Skeletal muscle satellite cell (primary cell): ENCODE measurements around the gene SMOC2.

Source experiments
- H3K27me3 ChIP-seq: 2 replicates; pipeline ENCODE4 v1.7.0; 2013; ENCODE audit warnings: low read length; ENCODE audit not compliant: control insufficient read depth, insufficient read depth
- H3K36me3 ChIP-seq: 2 replicates; pipeline ENCODE4 v1.7.0; 2013; ENCODE audit warnings: mild to moderate bottlenecking, control low read depth, low read length; ENCODE audit not compliant: insufficient read depth
- H3K4me1 ChIP-seq: 2 replicates; pipeline ENCODE4 v1.7.0; 2013; ENCODE audit warnings: low read length; ENCODE audit not compliant: control insufficient read depth, insufficient read depth
- H3K4me2 ChIP-seq: 2 replicates; pipeline ENCODE4 v1.7.0; 2013; ENCODE audit warnings: mild to moderate bottlenecking, low read length
- H3K4me3 ChIP-seq: 2 replicates; pipeline ENCODE4 v1.7.0; 2013; ENCODE audit warnings: low read length
- H3K9ac ChIP-seq: 2 replicates; pipeline ENCODE4 v1.7.0; 2013; ENCODE audit warnings: mild to moderate bottlenecking, low read depth, low read length, moderate library complexity
- H3K9me3 ChIP-seq: replicated peaks from 2 replicates; pipeline ENCODE4 v1.7.0; 2013; ENCODE audit warnings: mild to moderate bottlenecking, control low read depth, low read length

Gene SMOC2

DNA sequence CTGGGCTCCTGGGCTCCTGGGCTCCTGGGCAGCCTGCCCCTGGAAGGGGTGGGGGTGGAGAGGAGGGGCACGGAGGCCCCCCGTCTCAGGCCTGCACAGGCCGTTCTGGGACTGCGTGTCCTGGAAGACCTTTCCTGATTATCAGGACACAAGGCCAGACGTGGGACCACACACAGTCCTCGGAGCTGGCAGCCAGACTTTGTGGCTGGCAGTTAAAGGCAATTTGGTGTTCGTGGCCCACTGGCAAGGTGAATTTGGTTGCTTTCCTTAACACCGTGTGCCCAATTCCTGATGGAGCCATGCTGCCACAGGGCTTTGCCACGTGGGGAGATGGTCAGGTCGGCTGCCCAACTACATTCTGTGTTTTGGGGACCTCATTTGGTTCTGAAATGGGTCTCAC is 113.5 kb downstream of the SMOC2 start:
- Histone ChIP-seq H3K9me3 (peaks cover 5% of the 10 kb centered on the region), H3K4me2 (no peak overlapping the region), H3K36me3 (no peaks in the 10 kb centered on the region), H3K4me1 (no peaks in the 10 kb centered on the region), H3K27me3 (no peaks in the 10 kb centered on the region), H3K9ac (no peak overlapping the region), H3K4me3 (no peak overlapping the region)

DNA sequence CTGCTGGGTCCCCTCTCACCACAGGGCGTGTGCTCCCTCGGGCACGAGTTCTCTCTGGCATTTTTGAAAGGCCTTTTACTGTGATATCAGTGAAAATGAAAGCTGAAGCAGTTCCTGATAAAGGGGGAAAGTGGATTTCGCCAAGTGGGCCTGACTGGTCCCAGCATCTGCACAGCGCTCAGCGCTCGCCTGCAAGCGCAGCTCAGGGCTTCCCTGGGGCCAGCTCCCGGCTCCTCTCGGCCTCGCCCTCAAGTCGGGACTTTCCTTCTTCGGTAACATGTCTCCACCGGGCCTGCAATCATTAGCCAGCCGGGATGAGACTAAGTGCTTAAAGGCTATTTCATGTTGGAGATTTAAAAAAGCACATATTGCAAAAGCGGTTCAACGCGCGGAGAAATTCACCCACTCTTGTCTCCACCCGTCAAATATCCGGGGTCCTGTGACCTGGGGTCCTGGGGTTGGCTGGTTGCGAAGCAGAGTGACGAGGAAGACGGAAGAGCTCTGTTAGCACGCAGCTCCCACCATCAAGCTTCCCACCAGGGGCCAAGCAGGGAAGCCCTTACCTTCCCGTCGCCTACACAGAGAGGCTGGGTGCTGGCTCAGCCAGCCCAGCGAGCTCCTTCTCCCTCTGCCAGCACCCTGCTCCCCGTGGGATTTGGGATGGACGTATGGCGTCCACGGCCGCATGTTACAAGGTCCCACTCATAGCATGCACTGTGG is 114.1 kb downstream of the SMOC2 start:
- no peak overlapping the region for H3K9ac ChIP-seq
- H3K36me3 ChIP-seq: no peaks in the 10 kb centered on the region
- no peaks in the 10 kb centered on the region for H3K4me1 ChIP-seq
- H3K27me3 ChIP-seq: no peaks in the 10 kb centered on the region
- H3K9me3 ChIP-seq: peaks cover 5% of the 10 kb centered on the region
- no peak overlapping the region for H3K4me2 ChIP-seq
- no peak overlapping the region for H3K4me3 ChIP-seq

DNA sequence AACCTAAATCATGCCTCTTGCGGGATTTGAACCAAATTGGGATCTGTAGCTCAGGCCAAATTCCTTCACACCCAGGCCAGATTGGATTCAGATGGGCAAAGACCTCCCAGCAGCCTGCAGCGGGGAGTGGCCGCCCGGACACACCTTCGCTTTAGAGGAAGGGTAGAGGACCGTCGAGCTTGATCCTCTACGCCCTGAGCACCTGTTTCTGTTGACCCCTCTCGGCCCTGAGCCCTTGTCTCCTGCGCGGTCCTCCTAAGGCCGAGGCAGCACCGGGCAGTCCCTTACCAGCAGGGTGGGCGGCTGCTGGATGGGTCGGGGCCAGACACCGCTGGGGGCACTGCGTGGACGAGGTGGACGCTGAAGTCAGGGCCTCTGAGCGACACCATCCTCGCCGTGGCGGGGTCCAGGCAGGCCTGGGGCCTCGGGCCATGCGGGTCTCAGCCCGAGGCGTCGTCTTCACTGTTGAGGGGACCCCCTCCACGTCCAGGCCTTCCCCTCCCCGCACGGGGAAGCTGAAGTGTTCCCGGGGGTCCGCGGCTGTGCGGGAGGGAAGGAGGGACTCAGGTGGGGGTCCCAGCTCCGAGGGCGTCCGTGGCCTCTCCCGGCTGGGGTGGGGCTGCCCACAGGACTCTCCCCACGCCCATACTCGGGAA is 114.8 kb downstream of the SMOC2 start:
- H3K4me1 ChIP-seq: no peaks in the 10 kb centered on the region
- no peaks in the 10 kb centered on the region for H3K36me3 ChIP-seq
- peaks cover 5% of the 10 kb centered on the region for H3K9me3 ChIP-seq
- H3K4me2 ChIP-seq: no peak overlapping the region
- H3K4me3 ChIP-seq: no peak overlapping the region
- H3K27me3 ChIP-seq: no peaks in the 10 kb centered on the region
- no peak overlapping the region for H3K9ac ChIP-seq

DNA sequence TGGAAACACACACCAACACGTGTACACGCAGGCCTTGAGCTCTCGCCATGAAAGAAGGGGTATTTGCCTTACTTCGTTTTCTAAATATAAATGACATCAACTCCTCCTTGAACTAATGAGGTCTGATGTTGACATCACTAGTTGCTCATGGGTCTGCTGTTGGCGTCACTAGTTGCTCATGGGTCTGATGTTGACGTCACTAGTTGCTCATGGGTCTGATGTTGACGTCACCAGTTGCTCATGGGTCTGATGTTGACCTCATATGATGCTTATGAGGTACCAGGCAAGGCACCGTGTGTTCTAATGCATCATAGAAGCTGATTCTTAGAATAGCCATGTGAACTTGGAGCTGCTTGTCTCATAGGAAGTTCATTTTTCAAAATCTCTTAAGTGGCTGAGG is 116.5 kb downstream of the SMOC2 start:
- Histone ChIP-seq H3K36me3 (no peaks in the 10 kb centered on the region), H3K4me3 (no peak overlapping the region), H3K9ac (no peak overlapping the region), H3K4me1 (no peaks in the 10 kb centered on the region), H3K9me3 (peaks cover 7% of the 10 kb centered on the region), H3K4me2 (no peak overlapping the region), H3K27me3 (no peaks in the 10 kb centered on the region)

DNA sequence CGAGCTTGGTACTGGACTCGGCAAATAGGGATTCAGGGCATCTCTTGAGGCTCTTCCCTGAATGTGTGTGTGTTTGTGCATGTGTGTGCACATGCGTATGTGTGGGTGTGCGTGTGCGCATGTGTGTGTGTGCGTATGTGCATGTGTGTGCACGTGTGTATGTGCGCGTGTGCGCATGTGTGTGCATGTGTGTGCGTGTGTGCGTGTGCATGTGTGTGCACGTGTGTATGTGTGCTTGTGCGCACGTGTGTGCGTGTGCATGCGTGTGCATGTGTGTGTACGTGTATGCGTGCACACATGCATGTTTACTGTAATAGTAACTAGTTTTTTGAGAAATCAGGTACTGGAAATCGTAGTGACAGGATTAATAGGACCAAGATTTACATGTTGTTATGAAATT is 117.7 kb downstream of the SMOC2 start:
- no peak overlapping the region for H3K4me2 ChIP-seq
- no peak overlapping the region for H3K4me3 ChIP-seq
- H3K9ac ChIP-seq: no peak overlapping the region
- H3K27me3 ChIP-seq: no peaks in the 10 kb centered on the region
- no peaks in the 10 kb centered on the region for H3K4me1 ChIP-seq
- no peaks in the 10 kb centered on the region for H3K36me3 ChIP-seq
- peaks cover 12% of the 10 kb centered on the region for H3K9me3 ChIP-seq

DNA sequence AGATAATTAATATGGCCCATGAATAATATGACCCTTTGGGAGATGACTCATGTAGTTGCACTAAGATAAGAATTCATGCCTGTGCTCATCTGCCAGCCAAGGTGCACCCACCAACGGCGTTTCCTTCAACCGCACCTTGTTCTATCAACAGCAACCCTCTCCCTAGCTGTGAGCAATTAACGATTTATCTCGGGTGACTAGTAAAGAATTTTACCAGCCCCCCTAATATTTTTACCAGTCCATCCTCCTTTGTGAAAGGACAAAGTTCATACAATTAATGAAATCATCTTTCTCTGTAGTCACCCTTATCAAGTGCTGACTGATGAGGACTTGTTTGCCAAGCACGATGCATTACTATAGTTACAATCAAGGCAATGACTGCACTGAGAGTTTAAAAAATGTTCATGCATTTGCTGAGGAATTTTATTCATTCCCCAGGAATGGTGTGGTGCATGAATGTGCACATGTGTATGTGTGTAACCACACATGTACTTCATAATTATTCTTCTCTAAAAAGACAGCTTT is 118.7 kb downstream of the SMOC2 start:
- no peaks in the 10 kb centered on the region for H3K27me3 ChIP-seq
- H3K4me3 ChIP-seq: no peak overlapping the region
- H3K4me1 ChIP-seq: no peaks in the 10 kb centered on the region
- no peak overlapping the region for H3K9ac ChIP-seq
- H3K4me2 ChIP-seq: no peak overlapping the region
- no peaks in the 10 kb centered on the region for H3K36me3 ChIP-seq
- peaks cover 12% of the 10 kb centered on the region for H3K9me3 ChIP-seq

DNA sequence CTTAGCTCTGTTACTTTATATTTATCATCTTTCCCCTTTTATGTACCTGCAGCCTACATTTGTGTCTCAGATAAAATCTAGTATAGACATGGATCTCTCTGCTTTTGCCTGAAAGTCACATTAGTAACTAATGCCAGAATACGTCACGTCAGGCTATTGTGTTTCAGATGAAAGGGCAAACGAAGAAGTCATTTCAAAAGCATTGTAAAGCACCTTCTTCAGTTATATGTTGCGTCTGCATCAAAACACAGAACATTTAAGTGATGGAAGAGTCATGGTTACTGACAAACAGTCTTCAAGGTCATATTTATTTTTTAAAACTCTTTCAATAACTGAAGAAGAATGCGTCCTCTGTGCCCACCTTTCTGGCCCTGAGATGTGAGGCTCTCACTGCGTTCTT is 119.1 kb downstream of the SMOC2 start:
- H3K4me1 ChIP-seq: no peaks in the 10 kb centered on the region

DNA sequence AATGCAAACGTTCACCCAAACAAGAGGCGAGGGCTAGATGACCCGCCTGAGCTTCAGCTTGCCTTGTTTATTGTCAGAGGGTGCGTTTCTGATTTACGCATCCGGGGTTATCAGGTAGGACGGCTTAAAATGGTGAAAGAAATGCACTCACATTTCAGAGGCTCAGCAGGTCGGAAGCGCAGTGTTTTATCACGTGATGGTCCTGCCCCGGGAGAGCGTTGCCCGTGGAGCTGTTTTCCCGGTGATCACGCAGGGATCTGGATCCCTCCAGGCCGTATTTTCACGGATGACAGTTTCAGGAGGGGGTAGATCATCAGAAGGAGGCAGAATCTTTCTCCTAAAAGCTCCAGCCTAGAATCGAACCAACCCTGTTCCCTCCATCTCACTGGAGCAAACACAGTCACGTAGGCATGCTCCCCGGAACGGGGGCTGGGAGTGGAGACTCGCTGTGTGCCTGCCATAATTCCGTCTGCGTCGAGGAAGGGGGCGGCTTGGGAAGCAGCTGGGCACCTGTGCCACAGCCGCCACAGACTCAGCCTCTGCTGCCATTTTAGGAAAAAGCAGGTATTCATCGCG is 121.7 kb downstream of the SMOC2 start:
- H3K4me3 ChIP-seq: no peak overlapping the region
- H3K9me3 ChIP-seq: peaks cover 9% of the 10 kb centered on the region
- no peaks in the 10 kb centered on the region for H3K36me3 ChIP-seq
- no peaks in the 10 kb centered on the region for H3K4me1 ChIP-seq
- H3K4me2 ChIP-seq: no peak overlapping the region
- no peak overlapping the region for H3K9ac ChIP-seq
- no peaks in the 10 kb centered on the region for H3K27me3 ChIP-seq

More for the DNA sequence above, 119.1 kb downstream of the SMOC2 start:
- Histone ChIP-seq H3K27me3 (no peaks in the 10 kb centered on the region), H3K9ac (no peak overlapping the region), H3K4me3 (no peak overlapping the region), H3K4me2 (no peak overlapping the region), H3K36me3 (no peaks in the 10 kb centered on the region), H3K9me3 (peaks cover 12% of the 10 kb centered on the region)

DNA sequence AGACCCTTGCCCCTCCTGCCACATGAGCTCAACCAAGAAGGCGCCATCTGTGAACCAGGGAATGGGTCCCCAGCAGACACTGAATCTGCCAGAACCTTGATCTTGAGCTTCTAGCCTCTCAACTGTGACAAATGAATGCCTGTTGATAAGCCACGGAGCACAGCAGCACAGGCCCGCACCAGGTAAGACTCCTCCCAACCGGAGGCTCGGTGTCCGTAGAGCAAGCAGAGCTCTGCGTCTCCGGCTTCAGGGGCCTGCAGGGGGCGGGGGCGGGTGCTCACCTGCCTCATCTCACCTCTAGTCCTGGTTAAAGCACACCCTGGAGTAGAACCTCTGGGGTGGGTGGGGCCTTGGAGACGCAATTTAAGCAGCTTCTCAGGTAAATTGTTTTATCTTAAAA is 122.7 kb downstream of the SMOC2 start:
- Histone ChIP-seq H3K36me3 (no peaks in the 10 kb centered on the region), H3K27me3 (no peaks in the 10 kb centered on the region), H3K4me1 (no peaks in the 10 kb centered on the region), H3K4me2 (no peak overlapping the region), H3K9me3 (peaks cover 7% of the 10 kb centered on the region), H3K4me3 (no peak overlapping the region), H3K9ac (no peak overlapping the region)

DNA sequence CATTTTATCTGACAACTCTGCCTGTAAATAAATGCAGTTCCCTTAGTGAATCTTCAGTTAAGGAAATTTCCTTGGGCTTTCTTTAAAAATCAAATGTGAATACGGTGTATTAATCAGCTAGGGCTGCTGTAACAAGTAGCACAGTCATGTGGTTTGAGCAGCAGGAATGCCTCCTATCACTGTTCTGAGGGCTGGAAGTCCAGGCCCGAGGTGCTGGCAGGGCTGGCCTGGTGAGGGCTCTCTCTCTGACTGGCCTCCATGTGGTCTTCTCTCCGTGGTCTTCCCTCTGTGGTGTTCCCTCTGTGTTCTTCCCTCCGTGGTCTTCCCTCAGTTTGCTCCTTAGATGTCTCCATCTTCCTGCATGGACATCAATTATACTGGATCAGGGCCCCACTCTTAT is 124.1 kb downstream of the SMOC2 start:
- Histone ChIP-seq H3K36me3 (no peaks in the 10 kb centered on the region), H3K27me3 (no peaks in the 10 kb centered on the region), H3K9me3 (peaks cover 7% of the 10 kb centered on the region), H3K4me1 (no peaks in the 10 kb centered on the region), H3K4me3 (no peak overlapping the region), H3K4me2 (no peak overlapping the region), H3K9ac (no peak overlapping the region)

DNA sequence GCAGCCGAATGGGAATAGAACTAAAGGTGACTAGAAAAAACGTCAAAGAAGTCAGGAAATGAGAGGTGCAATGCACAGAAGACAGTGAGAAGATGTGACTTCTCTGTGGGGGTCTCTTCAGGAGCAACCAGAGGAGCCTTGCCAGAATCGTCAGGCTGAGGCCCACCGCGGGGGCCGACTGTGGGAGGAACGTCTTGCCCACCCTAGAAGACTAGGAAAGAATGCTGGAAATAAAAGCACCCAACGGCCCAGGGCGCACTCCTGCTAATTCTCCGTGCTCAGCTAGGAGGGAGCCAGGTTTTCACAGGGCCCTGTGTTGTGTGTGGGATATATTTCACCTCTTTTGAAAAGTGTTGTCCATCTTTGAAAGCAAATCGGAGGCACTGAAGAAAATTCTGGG is 129.2 kb downstream of the SMOC2 start:
- no peak overlapping the region for H3K4me3 ChIP-seq
- no peaks in the 10 kb centered on the region for H3K4me1 ChIP-seq
- no peak overlapping the region for H3K9ac ChIP-seq
- H3K4me2 ChIP-seq: no peak overlapping the region
- no peaks in the 10 kb centered on the region for H3K36me3 ChIP-seq
- no peaks in the 10 kb centered on the region for H3K27me3 ChIP-seq
- peaks cover 3% of the 10 kb centered on the region for H3K9me3 ChIP-seq
